Neuronal stem cell (in vitro differentiated cells): Measurements from ENCODE around the gene PRKCB.
"Not testable (repeated sequence)": the region's sequence is repeated elsewhere in the genome, so short reads cannot be mapped to it uniquely, and the experiment has no call there.

Source experiments
- DNase-seq: peaks from one replicate; pipeline ENCODE4 v3.0.0-alpha.2; 2013; ENCODE audit warnings: low spot score
- H2AFZ ChIP-seq: one replicate; pipeline ENCODE4 v1.6.1; 2013; ENCODE audit warnings: mild to moderate bottlenecking, low read length, inconsistent platforms
- H2AK5ac ChIP-seq: 2 replicates; pipeline ENCODE4 v1.6.1; 2013; ENCODE audit warnings: low read depth, mild to moderate bottlenecking, inconsistent platforms, low read length, moderate library complexity, mixed read lengths
- H2BK120ac ChIP-seq: 2 replicates; pipeline ENCODE4 v1.6.1; 2013; ENCODE audit warnings: low read depth, mild to moderate bottlenecking, inconsistent platforms, low read length, moderate library complexity, mixed read lengths
- H2BK12ac ChIP-seq: one replicate; pipeline ENCODE4 v1.6.1; 2013; ENCODE audit warnings: low read length, inconsistent platforms
- H2BK15ac ChIP-seq: 2 replicates; pipeline ENCODE4 v1.6.1; 2013; ENCODE audit warnings: mild to moderate bottlenecking, low read length, inconsistent platforms, mixed read lengths
- H2BK5ac ChIP-seq: one replicate; pipeline ENCODE4 v1.6.1; 2013; ENCODE audit warnings: inconsistent platforms, mild to moderate bottlenecking, low read length, moderate library complexity
- H3K14ac ChIP-seq: one replicate; pipeline ENCODE4 v1.6.1; 2013; ENCODE audit warnings: low read length, inconsistent platforms
- H3K18ac ChIP-seq: 2 replicates; pipeline ENCODE4 v1.6.1; 2013; ENCODE audit warnings: low read length, inconsistent platforms
- H3K23ac ChIP-seq: 2 replicates; pipeline ENCODE4 v1.6.1; 2013; ENCODE audit warnings: low read depth, mild to moderate bottlenecking, mixed read lengths, low read length, inconsistent platforms; ENCODE audit not compliant: poor library complexity
- H3K27ac ChIP-seq: replicated peaks from 3 replicates; pipeline ENCODE4 v1.5.1; 2013; ENCODE audit warnings: low read length, inconsistent platforms
- H3K27me3 ChIP-seq, 3 experiments: 2 replicates each; pipeline ENCODE4 v1.6.1; 2013; ENCODE audit warnings: low read length in 3 of 3, mild to moderate bottlenecking in 2 of 3, inconsistent platforms in 1 of 3, low read depth in 1 of 3, mixed read lengths in 1 of 3, moderate library complexity in 1 of 3; ENCODE audit not compliant: control insufficient read depth in 3 of 3, insufficient read depth in 3 of 3
- H3K36me3 ChIP-seq, 2 donors: replicated peaks in 1 of 2; 2 replicates each; pipeline ENCODE4 v1.6.1; 2013; ENCODE audit warnings: low read length in 2 of 2; ENCODE audit not compliant: control insufficient read depth in 2 of 2, insufficient read depth in 2 of 2
- H3K4ac ChIP-seq: 2 replicates; pipeline ENCODE4 v1.6.1; 2013; ENCODE audit warnings: inconsistent platforms, mild to moderate bottlenecking, low read length, moderate library complexity
- H3K4me1 ChIP-seq, 2 donors: 1 replicate in 1 of 2; 2 replicates in 1 of 2; pipeline ENCODE4 v1.6.1; 2013; ENCODE audit warnings: low read length in 2 of 2, low read depth in 1 of 2; ENCODE audit not compliant: control insufficient read depth in 2 of 2, insufficient read depth in 1 of 2
- H3K4me2 ChIP-seq: one replicate; pipeline ENCODE4 v1.6.1; 2013; ENCODE audit warnings: mild to moderate bottlenecking, low read length, inconsistent platforms; ENCODE audit not compliant: insufficient read depth, poor library complexity, severe bottlenecking
- H3K4me3 ChIP-seq, 2 donors: 2 replicates each; pipeline ENCODE4 v1.5.1; 2013; ENCODE audit warnings: low read length in 2 of 2, mild to moderate bottlenecking in 2 of 2, inconsistent platforms in 1 of 2, moderate library complexity in 1 of 2
- H3K79me1 ChIP-seq: one replicate; pipeline ENCODE4 v1.6.1; 2013; ENCODE audit warnings: low read depth, mild to moderate bottlenecking, inconsistent platforms, low read length, moderate library complexity
- H3K9ac ChIP-seq: one replicate; pipeline ENCODE4 v1.6.1; 2013; ENCODE audit warnings: mild to moderate bottlenecking, low read depth, low read length, inconsistent platforms; ENCODE audit not compliant: poor library complexity
- H3K9me3 ChIP-seq, 2 donors: replicated peaks in 1 of 2; 2 replicates each; pipeline versions ENCODE3 to v1.6.1; 2013; ENCODE audit warnings: low read length in 2 of 2, mild to moderate bottlenecking in 2 of 2, inconsistent platforms in 1 of 2, low read depth in 1 of 2, mixed read lengths in 1 of 2, moderate library complexity in 1 of 2; ENCODE audit not compliant: control insufficient read depth in 2 of 2, insufficient read depth in 1 of 2
- H4K8ac ChIP-seq: one replicate; pipeline ENCODE4 v1.6.1; 2013; ENCODE audit warnings: low read depth, mild to moderate bottlenecking, inconsistent platforms, low read length, moderate library complexity
- H4K91ac ChIP-seq: one replicate; pipeline ENCODE4 v1.6.1; 2013; ENCODE audit warnings: low read length, low read depth, mild to moderate bottlenecking, inconsistent platforms; ENCODE audit not compliant: poor library complexity
- WGBS, 2 donors: extraction: QIAGEN DNeasy Blood & Tissue Kit; methylation state at CpG; one replicate each; pipeline ENCODE4 v1.1.7; 2013; ENCODE audit warnings: missing lambda C conversion rate in 2 of 2, mixed read lengths in 1 of 2; ENCODE audit not compliant: insufficient read length in 2 of 2, insufficient replicate concordance in 1 of 2; ENCODE audit errors: extremely low coverage in 2 of 2; 5-methylcytosine and 5-hydroxymethylcytosine counted together

PRKCB gene

GRCh38 chr16:24014955-24015354, 179.2 kb downstream of the PRKCB start:
- not testable (repeated sequence) for H2BK5ac ChIP-seq, H2BK15ac ChIP-seq, H3K36me3 ChIP-seq, H2BK120ac ChIP-seq, H3K4me1 ChIP-seq, H3K18ac ChIP-seq, H3K14ac ChIP-seq, H2BK12ac ChIP-seq, H3K23ac ChIP-seq, H3K9ac ChIP-seq, H3K4ac ChIP-seq, H3K4me3 ChIP-seq, H4K8ac ChIP-seq, H3K79me1 ChIP-seq, H3K27ac ChIP-seq, H3K4me2 ChIP-seq, H2AK5ac ChIP-seq, H4K91ac ChIP-seq, H3K9me3 ChIP-seq, H3K27me3 ChIP-seq, DNase-seq, H2AFZ ChIP-seq
- no CpG with 5 or more reads among the region's 7 CpGs for WGBS, 2 donors

DNA sequence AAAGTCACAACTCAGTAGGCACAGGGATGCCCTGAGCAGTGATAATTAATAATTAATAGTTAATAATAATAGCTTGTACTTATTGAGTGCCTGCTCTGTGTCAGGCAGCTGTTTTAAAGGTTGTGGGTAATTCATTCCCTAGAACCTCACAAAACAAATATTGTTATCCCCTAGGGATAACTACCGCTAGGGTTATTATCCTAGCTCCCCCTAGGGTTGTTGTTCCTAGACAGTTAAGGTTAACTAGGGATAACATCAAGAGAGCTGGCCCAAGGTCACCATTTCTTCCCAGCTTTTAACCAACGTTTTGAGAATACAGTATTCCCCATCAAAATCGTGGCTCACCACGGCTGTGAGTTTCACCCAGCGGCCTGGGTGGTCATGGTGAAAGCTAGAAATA, 180.1 kb downstream of the PRKCB start:
- Histone ChIP-seq H2BK120ac (no peak overlapping the region), H3K27me3 (no peaks in the 10 kb centered on the region), H2BK5ac (no peak overlapping the region), H4K8ac (no peak overlapping the region), H3K36me3 (no peaks in the 10 kb centered on the region), H3K27ac (no peak overlapping the region), H3K23ac (no peak overlapping the region), H3K79me1 (no peaks in the 10 kb centered on the region), H2BK15ac (no peak overlapping the region), H2AK5ac (no peak overlapping the region), H3K18ac (no peak overlapping the region), H2AFZ (no peak overlapping the region), H3K4me2 (no peak overlapping the region), H3K4ac (no peak overlapping the region), H3K9me3 (no peaks in the 10 kb centered on the region), H3K14ac (no peak overlapping the region), H3K4me3 (no peak overlapping the region), H3K9ac (no peak overlapping the region), H2BK12ac (no peak overlapping the region), H3K4me1 (no peaks in the 10 kb centered on the region), H4K91ac (no peak overlapping the region)
- DNase-seq = no peak
- WGBS, 2 donors = no CpG with 5 or more reads among the region's 5 CpGs

DNA sequence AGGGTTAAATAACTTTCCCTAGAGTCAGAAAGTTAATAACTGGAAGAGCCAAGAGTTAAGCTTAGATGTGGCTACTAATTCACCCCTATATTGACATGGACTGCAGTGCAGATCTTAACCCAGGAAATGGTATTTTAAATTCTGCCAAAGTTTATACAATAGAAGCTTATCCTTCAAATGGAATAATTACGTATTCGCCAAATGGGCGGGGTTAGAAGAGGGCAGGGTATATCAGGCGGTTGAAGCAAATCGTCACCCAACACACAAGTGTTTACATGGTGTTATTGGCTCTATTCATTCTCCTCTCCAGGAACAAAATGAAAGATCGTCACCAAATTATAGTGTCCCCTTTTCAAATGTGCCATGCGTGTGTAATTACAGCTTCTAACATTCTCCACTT, 182.7 kb downstream of the PRKCB start:
- H3K4me2 ChIP-seq = no peak overlapping the region
- no peak overlapping the region for H3K14ac ChIP-seq
- WGBS, 2 donors = no CpG with 5 or more reads among the region's 7 CpGs
- DNase-seq = no peak
- no peak overlapping the region for H3K4me3 ChIP-seq
- no peak overlapping the region for H3K27ac ChIP-seq
- H3K36me3 ChIP-seq = no peaks in the 10 kb centered on the region
- H2AFZ ChIP-seq = no peak overlapping the region
- H3K23ac ChIP-seq = no peak overlapping the region
- no peaks in the 10 kb centered on the region for H3K4me1 ChIP-seq
- H2BK15ac ChIP-seq = no peak overlapping the region
- H3K79me1 ChIP-seq = no peaks in the 10 kb centered on the region
- no peak overlapping the region for H2AK5ac ChIP-seq
- H3K9me3 ChIP-seq = no peaks in the 10 kb centered on the region
- no peak overlapping the region for H4K91ac ChIP-seq
- H4K8ac ChIP-seq = no peak overlapping the region
- no peak overlapping the region for H2BK12ac ChIP-seq
- H2BK120ac ChIP-seq = no peak overlapping the region
- no peak overlapping the region for H3K18ac ChIP-seq
- H3K4ac ChIP-seq = no peak overlapping the region
- H2BK5ac ChIP-seq = no peak overlapping the region
- H3K9ac ChIP-seq = no peak overlapping the region
- H3K27me3 ChIP-seq = no peaks in the 10 kb centered on the region

GRCh38 chr16:24022797-24023196, 187.0 kb downstream of the PRKCB start:
- no peak overlapping the region for H3K14ac ChIP-seq
- no peak overlapping the region for H3K9ac ChIP-seq
- H3K4ac ChIP-seq = no peak overlapping the region
- no peak overlapping the region for H3K23ac ChIP-seq
- H3K36me3 ChIP-seq = no peaks in the 10 kb centered on the region
- no peak overlapping the region for H4K91ac ChIP-seq
- H3K27me3 ChIP-seq = no peaks in the 10 kb centered on the region
- H3K4me3 ChIP-seq = no peak overlapping the region
- H3K27ac ChIP-seq = no peak overlapping the region
- no peak overlapping the region for H3K4me2 ChIP-seq
- H2BK12ac ChIP-seq = no peak overlapping the region
- H2AFZ ChIP-seq = no peak overlapping the region
- H3K79me1 ChIP-seq = no peaks in the 10 kb centered on the region
- no peaks in the 10 kb centered on the region for H3K9me3 ChIP-seq
- WGBS, 2 donors = no CpG with 5 or more reads among the region's 3 CpGs
- H2BK15ac ChIP-seq = no peak overlapping the region
- H3K18ac ChIP-seq = no peak overlapping the region
- H2BK5ac ChIP-seq = no peak overlapping the region
- H2BK120ac ChIP-seq = no peak overlapping the region
- no peak overlapping the region for H4K8ac ChIP-seq
- no peaks in the 10 kb centered on the region for H3K4me1 ChIP-seq
- H2AK5ac ChIP-seq = no peak overlapping the region
- DNase-seq = no peak
